Endothelial cell of umbilical vein (primary cell): ENCODE data around the gene TPSB2.

Experiments used
- CTCF ChIP-seq, 2 donors: IDR thresholded peaks; 1 replicate in 1 of 2; 2 replicates in 1 of 2; pipeline ENCODE4 v1.5.1; 2011; ENCODE audit warnings: low read length in 2 of 2, mild to moderate bottlenecking in 2 of 2, moderate library complexity in 2 of 2, control low read depth in 1 of 2, inconsistent platforms in 1 of 2, low read depth in 1 of 2; ENCODE audit not compliant: insufficient read depth in 1 of 2; ENCODE audit errors: extremely low read depth in 1 of 2
- EZH2 ChIP-seq: IDR thresholded peaks from 2 replicates; pipeline ENCODE4 v1.6.1; 2012; ENCODE audit warnings: borderline replicate concordance, low read depth, mild to moderate bottlenecking, moderate library complexity, low read length, inconsistent platforms; ENCODE audit not compliant: severe bottlenecking
- POLR2A ChIP-seq: IDR thresholded peaks from 2 replicates; pipeline ENCODE4 v1.6.1; 2012; ENCODE audit warnings: low read depth, mild to moderate bottlenecking, control low read depth, low read length
- POLR2AphosphoS5 ChIP-seq: IDR thresholded peaks from 2 replicates; pipeline ENCODE4 v1.6.1; 2012; ENCODE audit warnings: low read depth, mild to moderate bottlenecking, control low read depth, low read length, moderate library complexity; ENCODE audit not compliant: insufficient read depth

GRCh38 chr16:1213796-1214372 lies 16.1 kb downstream of the TPSB2 start:
- TF ChIP-seq CTCF (IDR thresholded peaks at IDR 0.05; ENCODE audit: extremely low read depth in 1 of 2, insufficient read depth in 1 of 2, low read depth in 1 of 2, low read length in 2 of 2) (no peak), POLR2A (no peak), POLR2AphosphoS5 (no peak), EZH2 (no peak)
